ENCODE results near the gene BANK1.

Gene BANK1

GRCh38 chr4:101960431-101960830 lies 169.9 kb downstream of the BANK1 start:
- DNase-seq (ENCODE audit: low read depth) = no peak
- no peak for TF ChIP-seq CTCF (IDR thresholded peaks at IDR 0.05; ENCODE audit: low read depth, low read length, missing control alignments)
- no peak overlapping the region for H3K4me3 ChIP-seq (ENCODE audit: low read depth, low read length)

GRCh38 chr4:101961144-101961543 lies 170.6 kb downstream of the BANK1 start:
- no peak overlapping the region for H3K4me3 ChIP-seq (ENCODE audit: low read depth, low read length)
- no peak for TF ChIP-seq CTCF (IDR thresholded peaks at IDR 0.05; ENCODE audit: low read depth, low read length, missing control alignments)
- no peak for DNase-seq (ENCODE audit: low read depth)

- no peak overlapping the region for H3K4me3 ChIP-seq (ENCODE audit: low read depth, low read length)
- DNase-seq (ENCODE audit: low read depth) = no peak
- TF ChIP-seq CTCF (IDR thresholded peaks at IDR 0.05; ENCODE audit: low read depth, low read length, missing control alignments) = no peak
Observed at GRCh38 chr4:101967697-101968346, 177.3 kb downstream of the BANK1 start.

- no peak for DNase-seq (ENCODE audit: low read depth)
- no peak for TF ChIP-seq CTCF (IDR thresholded peaks at IDR 0.05; ENCODE audit: low read depth, low read length, missing control alignments)
- no peak overlapping the region for H3K4me3 ChIP-seq (ENCODE audit: low read depth, low read length)
Observed at GRCh38 chr4:101968364-101968763, 177.8 kb downstream of the BANK1 start.

GRCh38 chr4:101969965-101970364 lies 179.4 kb downstream of the BANK1 start:
- TF ChIP-seq CTCF (IDR thresholded peaks at IDR 0.05; ENCODE audit: low read depth, low read length, missing control alignments) = no peak
- no peak overlapping the region for H3K4me3 ChIP-seq (ENCODE audit: low read depth, low read length)
- no peak for DNase-seq (ENCODE audit: low read depth)

GRCh38 chr4:101970547-101971155 lies 180.1 kb downstream of the BANK1 start:
- H3K4me3 ChIP-seq (ENCODE audit: low read depth, low read length) = no peak overlapping the region
- TF ChIP-seq CTCF (IDR thresholded peaks at IDR 0.05; ENCODE audit: low read depth, low read length, missing control alignments) = no peak
- no peak for DNase-seq (ENCODE audit: low read depth)

- no peak overlapping the region for H3K4me3 ChIP-seq (ENCODE audit: low read depth, low read length)
- no peak for DNase-seq (ENCODE audit: low read depth)
- TF ChIP-seq CTCF (IDR thresholded peaks at IDR 0.05; ENCODE audit: low read depth, low read length, missing control alignments) = no peak
Observed at GRCh38 chr4:101972791-101973190, 182.3 kb downstream of the BANK1 start.
